GM21717 (cell line): ENCODE measurements around the gene GSTM4.
A peak's percentile ranks its signal among the peaks of the same experiment; 100 is the strongest.
"Not testable (repeated sequence)": the region's sequence is repeated elsewhere in the genome, so short reads cannot be mapped to it uniquely, and the experiment has no call there.

ENCODE experiments used
- ATAC-seq: cut with Tn5 transposase; IDR thresholded peaks from one replicate; pipeline ENCODE4 v1.9.1; 2021; ENCODE audit warnings: mild to moderate bottlenecking, moderate library complexity; ENCODE audit not compliant: unreplicated experiment

The GSTM4 gene

DNA sequence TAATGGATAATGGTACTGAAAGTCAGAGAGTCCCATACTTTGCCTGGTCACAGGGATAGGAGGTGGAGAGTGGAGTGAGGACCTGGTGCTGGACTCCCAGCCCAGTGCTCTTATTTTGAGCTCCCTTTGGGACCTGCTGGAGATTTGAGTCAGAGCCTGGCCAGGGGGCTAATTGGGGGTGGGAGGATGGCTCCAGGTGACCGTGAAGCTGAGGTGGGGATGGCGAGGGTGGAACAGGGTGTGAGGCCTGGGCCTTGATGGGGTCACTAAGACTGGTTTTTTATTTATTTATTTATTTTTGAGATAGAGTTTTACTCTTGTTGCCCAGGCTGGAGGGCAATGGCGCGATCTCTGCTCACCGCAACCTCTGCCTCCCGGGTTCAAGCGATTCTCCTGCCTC, 18.5 kb upstream of the GSTM4 start:
- no peak for ATAC-seq

DNA sequence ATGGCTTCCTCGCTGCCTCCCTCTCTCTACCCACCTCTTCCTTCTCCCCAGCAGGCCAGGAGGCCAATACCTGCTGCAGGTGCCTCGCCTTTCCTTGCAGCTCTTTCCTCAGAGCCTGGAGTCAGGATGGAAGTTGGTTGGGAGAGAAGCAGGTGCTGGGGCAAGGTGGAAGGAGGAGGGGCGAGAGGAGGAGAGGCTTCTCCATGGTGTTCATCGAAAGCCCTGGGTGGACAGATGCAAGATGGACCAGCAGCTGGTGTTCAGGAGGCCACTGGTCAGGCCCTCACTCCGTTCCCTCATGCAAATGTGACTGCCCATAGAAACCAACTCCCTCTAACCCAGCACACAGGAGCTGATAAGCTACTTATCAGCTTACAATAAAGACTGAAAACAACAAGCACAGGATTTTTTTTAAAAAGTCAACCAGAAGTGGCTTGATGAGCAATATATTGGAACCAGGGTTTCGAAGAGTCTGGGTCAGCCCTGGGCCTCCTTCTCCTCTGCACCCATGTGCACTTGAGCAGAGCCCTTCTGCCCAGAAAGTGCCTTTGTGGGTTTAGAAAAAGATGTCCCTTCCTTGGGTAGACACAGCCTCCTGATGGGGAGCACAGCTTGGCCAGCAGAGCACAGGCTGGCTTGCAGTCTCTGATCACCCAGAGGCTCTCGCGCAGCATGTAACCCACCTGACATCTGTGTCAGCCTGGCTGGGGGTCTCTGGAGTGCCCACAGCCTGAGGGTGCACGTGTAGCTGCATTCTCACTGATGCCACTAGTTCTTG, 16.6 kb upstream of the GSTM4 start:
- no peak for ATAC-seq

GRCh38 chr1:109639841-109640184, 16.1 kb upstream of the GSTM4 start:
- no peak for ATAC-seq

DNA sequence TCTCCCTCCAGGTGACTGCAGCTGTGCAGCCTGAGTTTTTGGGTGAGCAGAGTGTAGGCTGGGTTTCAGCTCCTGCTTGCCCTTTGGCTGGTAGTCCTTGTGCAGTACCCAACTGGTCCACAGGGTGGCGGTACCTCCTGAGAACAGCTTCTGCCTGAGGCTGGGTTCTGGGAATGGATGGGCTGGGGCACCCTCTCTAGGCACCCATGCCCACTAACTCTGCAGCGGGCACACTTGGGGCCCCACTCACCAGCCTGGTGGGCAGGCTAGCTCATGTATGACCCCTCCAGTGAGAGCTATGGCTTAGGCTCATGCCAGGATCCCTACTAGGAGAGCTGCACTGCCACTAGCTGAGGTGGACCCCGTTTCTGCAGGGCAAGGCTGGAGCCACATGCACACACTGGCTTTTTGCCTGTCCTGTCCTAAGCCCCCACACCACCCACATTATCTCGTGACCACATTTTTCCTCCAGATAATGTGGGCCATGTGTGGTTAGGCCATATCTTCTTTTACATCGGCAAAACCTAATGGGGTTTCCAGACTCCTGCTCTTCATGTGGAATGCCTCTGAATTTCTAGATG, 15.5 kb upstream of the GSTM4 start:
- peak; percentile 56 for ATAC-seq

GRCh38 chr1:109641078-109641740, 14.7 kb upstream of the GSTM4 start:
- no peak for ATAC-seq

DNA sequence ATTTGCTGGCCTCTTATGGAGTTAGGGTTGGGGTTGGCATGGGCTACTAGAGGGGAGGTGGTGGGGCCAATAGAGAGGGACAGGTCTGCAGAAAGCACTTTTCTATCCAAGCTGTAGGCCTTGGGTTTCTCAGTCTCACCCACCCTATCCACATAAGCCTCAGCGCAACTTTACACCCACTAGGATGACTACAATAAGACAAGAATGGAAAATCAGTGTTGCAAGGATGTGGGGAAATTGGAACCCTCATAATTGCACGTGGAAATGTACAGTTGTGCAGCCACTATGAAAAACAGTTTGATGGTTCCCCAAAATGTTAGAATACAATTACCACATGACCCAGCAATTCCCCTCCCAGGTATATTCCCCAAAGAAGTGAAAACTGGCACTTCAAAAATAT, 14.0 kb upstream of the GSTM4 start:
- ATAC-seq: no peak

GRCh38 chr1:109642626-109643025, 13.3 kb upstream of the GSTM4 start:
- no peak for ATAC-seq

DNA sequence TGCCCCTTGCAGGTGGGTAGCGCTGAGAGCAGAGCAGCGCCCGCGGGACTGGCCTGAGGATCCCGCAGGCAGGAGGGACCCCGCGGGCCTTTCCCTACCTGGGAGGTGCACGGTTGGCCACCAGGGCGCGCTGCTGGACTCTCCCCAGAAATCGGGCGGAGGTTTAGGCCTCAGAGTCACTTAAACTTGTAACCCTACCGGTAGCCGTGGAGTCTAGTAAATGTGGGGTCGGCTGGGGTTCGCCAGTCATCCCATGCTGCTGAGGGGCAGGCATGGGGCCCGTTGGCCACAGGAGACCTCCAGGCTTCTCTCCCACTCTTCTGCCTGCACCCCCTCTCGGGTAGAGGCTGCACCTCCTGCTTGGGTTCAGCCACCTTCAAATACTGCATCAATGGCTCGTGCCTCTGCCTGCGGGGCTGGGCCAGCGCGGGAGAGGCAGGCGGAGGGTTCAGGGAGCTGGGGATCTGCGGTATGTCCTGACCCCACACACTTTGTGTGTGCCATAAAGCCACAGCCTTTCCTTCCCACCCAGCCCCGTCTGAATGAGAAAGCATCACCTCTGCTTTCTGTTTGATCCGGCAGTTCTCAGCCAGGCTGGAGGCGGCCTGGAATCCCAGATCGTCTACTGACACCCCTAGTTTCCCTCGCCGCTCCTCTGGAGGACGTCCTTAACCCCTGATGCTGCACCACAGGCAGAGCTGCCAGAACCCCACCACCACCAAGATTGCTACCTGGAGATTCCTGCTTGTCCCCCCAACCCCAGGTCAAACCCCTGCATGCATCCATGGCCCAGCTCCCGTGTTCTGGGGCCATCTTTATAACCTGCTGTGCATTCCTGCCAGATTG, 12.3 kb upstream of the GSTM4 start:
- peak; percentile 81 for ATAC-seq

DNA sequence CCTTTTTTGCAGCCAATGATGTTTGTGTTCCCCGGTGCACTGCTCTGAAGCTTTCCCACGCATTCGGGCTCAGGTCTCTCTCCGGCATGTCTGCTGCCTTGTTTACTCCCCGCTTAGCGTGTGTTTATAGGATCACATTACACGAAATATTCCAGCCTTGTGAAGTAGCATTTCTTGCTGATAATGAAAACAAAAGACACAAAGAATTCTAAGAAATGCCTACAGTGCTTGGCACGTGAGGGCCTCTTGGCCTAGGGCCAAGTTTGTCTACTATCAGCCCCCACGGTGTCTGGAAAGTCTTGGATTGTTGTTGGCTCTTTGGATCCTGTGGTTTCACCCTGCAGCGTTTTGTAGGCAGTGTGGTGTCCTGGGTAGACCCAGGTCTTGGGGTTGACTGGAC, 11.2 kb upstream of the GSTM4 start:
- no peak for ATAC-seq

- ATAC-seq: no peak
Measured at GRCh38 chr1:109649491-109649914, 6.4 kb upstream of the GSTM4 start.

GRCh38 chr1:109650609-109651008, 5.3 kb upstream of the GSTM4 start:
- no peak for ATAC-seq

GRCh38 chr1:109652402-109652801, 3.5 kb upstream of the GSTM4 start:
- ATAC-seq: no peak

GRCh38 chr1:109653306-109653705, 2.6 kb upstream of the GSTM4 start:
- ATAC-seq: no peak

DNA sequence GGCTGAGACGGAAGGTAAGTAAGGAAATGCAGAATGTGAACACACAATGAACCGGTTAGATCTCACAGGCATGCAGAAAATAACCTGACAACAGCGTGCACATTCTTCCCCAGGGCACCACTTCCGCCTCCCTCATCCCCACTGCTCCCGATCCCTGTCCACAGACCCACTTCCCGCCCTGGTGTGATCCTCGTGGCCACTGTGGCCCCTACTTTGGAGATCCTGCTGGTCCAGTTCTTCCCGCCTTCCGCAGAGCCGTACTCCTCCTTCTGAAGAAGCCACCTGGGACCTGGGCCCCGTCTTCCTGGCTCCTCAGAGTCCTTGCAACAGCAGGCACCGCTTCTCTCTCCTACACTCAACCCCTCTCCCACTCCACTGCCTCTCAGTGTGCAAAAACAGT, 1.4 kb upstream of the GSTM4 start:
- no peak for ATAC-seq

GRCh38 chr1:109657395-109657794, 1.5 kb downstream of the GSTM4 start:
- no peak for ATAC-seq

DNA sequence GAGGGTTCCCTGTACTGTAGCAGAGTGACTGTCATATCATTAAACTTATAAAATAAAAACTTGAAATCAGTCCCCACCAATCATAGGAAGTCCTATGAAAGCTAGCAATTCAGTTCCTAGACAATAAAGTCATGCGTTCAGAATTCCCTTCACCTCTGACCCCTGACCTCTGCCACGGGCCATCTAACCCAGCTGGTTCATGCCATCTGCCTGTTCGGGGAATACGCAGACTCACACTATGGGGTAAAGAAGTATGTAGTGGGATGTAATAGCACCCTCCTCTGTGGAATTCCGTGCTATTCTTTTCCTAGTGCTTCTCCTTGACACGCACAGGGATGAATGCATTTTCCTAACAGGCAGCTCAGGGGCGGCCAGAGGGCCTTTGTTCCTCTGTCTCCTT, 2.1 kb downstream of the GSTM4 start:
- no peak for ATAC-seq

GRCh38 chr1:109658533-109659042, 2.7 kb downstream of the GSTM4 start:
- ATAC-seq: no peak

DNA sequence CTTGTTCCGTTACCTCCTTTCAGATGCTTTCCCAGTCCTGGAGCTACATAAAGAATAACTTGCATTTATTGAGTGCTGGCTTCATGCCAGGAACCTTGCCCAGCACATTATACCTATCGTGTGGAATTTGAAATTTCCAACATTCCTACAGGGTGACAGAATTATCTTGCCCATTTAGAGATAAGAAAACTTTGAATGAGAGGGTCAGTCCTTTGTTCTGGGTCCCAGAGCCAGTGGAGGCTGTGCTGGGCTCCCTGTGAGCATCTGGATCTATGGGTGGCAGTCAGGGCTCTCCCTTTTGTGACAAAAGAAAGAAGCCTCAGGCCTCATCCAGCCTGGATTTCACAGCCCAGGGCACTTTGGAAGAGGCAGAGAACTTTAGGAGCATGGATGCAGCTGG, 3.2 kb downstream of the GSTM4 start:
- no peak for ATAC-seq

DNA sequence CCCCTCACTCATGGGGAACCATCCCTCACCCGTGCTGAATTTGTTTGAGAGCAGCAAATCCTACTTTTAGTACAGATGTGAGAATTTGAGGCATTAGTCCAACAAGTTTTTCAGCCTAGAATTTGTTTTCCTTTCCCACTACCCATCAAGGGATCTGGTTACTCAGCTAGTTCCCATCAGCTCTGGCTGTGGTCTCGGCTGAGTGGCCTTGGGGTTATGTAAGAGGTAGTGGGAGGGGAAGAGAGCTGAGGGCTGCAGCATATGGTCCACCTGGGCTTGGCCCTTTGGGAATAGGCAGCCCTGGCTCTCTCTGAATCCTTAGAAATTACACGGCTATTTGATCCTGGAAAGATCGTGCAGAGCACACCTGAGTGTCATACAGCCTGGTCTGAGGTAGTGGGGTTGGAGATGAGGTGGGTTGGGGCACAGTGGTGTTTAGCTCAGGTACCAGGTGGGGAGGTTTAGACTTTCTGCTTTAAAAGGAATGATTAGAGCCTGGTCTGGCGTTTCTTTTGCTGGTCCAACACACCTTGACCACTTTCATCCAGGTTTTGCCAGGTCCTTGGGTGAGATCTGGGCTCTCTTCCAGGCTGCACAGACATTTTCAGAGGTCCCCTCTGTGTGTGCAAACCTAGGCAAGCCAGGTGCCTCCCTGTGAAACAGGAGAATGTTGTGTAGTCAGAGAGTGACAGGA, 4.2 kb downstream of the GSTM4 start:
- no peak for ATAC-seq

- not testable (repeated sequence) for ATAC-seq
Measured at GRCh38 chr1:109660691-109661026, 4.8 kb downstream of the GSTM4 start.

- no peak for ATAC-seq
Measured at GRCh38 chr1:109661391-109661790, 5.5 kb downstream of the GSTM4 start.
